Camera-type eye (tissue), 1 donor: Measurements from ENCODE around the gene ANKRD30BL. TPM values are rescaled to one million over a fixed set of nuclear protein-coding genes. Genes with fewer than 3 reads are reported as not detected.

Experiments used
- total RNA-seq: library from RNA; depleted of rRNA; stranded (reverse); fragments of >200 nt; gene quantifications from one replicate; pipeline ENCODE4 v1.2.3, GENCODE V29; 2014

ANKRD30BL gene, protein sequence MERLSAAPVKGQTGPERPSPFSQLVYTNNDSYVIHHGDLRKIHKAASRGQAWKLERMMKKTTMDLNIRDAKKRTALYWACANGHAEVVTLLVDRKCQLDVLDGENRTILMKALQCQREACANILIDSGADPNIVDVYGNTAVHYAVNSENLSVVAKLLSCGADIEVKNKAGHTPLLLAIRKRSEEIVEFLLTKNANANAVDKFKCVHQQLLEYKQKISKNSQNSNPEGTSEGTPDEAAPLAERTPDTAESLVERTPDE
- total RNA-seq: 7.3 TPM

DNA sequence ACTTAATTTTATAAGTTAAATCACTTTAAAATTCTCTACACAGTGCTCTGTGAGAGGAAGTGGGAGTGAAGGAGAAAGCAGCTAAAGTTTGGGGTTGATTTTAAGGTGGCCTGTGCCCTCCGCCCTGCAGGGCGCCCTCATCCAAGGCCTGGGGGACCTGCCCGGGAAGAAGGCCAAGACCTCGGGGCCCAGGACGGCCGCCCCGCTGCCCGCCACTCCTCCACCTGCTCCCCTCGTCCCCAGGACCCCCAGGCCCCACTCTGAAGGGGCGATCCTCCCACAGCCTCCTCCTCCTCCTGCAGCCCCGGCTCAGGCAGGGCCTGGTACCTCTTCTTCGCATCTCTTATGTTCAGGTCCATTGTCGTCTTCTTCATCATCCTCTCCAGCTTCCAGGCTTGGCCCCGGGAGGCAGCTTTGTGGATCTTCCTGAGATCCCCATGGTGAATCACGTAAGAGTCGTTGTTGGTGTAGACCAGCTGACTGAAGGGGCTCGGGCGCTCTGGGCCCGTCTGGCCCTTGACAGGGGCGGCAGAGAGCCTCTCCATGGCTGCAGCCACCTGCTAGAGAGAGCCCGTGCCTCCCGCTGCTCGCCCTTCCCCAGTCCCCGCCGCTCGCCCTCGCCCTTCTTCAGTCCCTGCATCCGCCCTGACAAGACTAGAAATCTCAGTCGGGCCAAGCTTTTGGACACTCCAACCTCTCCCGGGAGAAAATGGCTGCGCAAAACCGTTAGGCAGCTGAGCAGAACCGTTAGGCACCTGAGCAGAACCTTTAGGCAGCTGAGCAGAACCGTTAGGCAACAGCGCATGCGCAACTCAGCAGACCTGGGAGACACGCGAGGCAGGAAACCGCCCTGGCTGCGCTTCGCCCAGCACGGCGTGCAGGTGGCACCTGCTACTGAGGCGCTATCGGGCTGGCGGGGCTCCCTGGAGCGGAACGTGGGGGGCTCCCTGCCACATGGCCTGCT lies at the start of gene ANKRD30BL:
ANKRD30BL (minus strand) TSS at position 792 of the 964 bp plus-strand sequence; CDS start at position 545, 247 bp downstream.

